HG03521 (cell line): ENCODE measurements around the gene IL13RA2.

Source experiments
- ATAC-seq: cut with Tn5 transposase; IDR thresholded peaks from one replicate; pipeline ENCODE4 v1.9.1; 2021; ENCODE audit warnings: mild to moderate bottlenecking, moderate library complexity; ENCODE audit not compliant: unreplicated experiment

The IL13RA2 gene

GRCh38 chrX:114999906-115000305, 17.5 kb downstream of the IL13RA2 start:
- ATAC-seq, result no peak

GRCh38 chrX:114997779-114998178, 19.6 kb downstream of the IL13RA2 start:
- ATAC-seq, result no peak

GRCh38 chrX:114985967-114986592, 31.3 kb downstream of the IL13RA2 start:
- no peak for ATAC-seq

- no peak for ATAC-seq
Observed at GRCh38 chrX:114976292-114976691, 41.1 kb downstream of the IL13RA2 start.

GRCh38 chrX:114973013-114973412, 44.4 kb downstream of the IL13RA2 start:
- no peak for ATAC-seq

GRCh38 chrX:114970806-114971205, 46.6 kb downstream of the IL13RA2 start:
- ATAC-seq, result no peak

- ATAC-seq, result no peak
Observed at GRCh38 chrX:114964374-114964773, 53.0 kb downstream of the IL13RA2 start.

GRCh38 chrX:114962209-114962608, 55.2 kb downstream of the IL13RA2 start:
- ATAC-seq, result no peak

GRCh38 chrX:114959729-114960128, 57.7 kb downstream of the IL13RA2 start:
- no peak for ATAC-seq
